IPS DF 6.9 (cell line): ENCODE results near the gene EXOC7.

Experiments used
- DNase-seq: peaks from one replicate; pipeline ENCODE4 v3.0.0-alpha.2; 2013; ENCODE audit warnings: low read depth, low spot score
- H3K27ac ChIP-seq: one replicate; pipeline ENCODE4 v1.5.1; 2013; ENCODE audit warnings: low read length, control low read depth
- H3K27me3 ChIP-seq: 2 replicates; pipeline ENCODE4 v1.6.1; 2013; ENCODE audit warnings: mild to moderate bottlenecking, low read length; ENCODE audit not compliant: control insufficient read depth, insufficient read depth
- H3K36me3 ChIP-seq: 2 replicates; pipeline ENCODE4 v1.6.1; 2013; ENCODE audit warnings: low read length; ENCODE audit not compliant: control insufficient read depth, insufficient read depth
- H3K4me1 ChIP-seq: 2 replicates; pipeline ENCODE4 v1.6.1; 2013; ENCODE audit warnings: low read length; ENCODE audit not compliant: control insufficient read depth, insufficient read depth
- H3K4me3 ChIP-seq: 2 replicates; pipeline ENCODE4 v1.5.1; 2013; ENCODE audit warnings: mild to moderate bottlenecking, low read length
- H3K9me3 ChIP-seq: 2 replicates; pipeline ENCODE4 v1.6.1; 2013; ENCODE audit warnings: low read length, inconsistent platforms; ENCODE audit not compliant: control insufficient read depth, insufficient read depth
- WGBS: extraction: QIAGEN DNeasy Blood & Tissue Kit; methylation state at CpG from one replicate; pipeline ENCODE4 v1.1.7; 2013; ENCODE audit warnings: mixed read lengths, missing lambda C conversion rate; ENCODE audit not compliant: insufficient read length, insufficient coverage; 5-methylcytosine and 5-hydroxymethylcytosine counted together

The EXOC7 gene

DNA sequence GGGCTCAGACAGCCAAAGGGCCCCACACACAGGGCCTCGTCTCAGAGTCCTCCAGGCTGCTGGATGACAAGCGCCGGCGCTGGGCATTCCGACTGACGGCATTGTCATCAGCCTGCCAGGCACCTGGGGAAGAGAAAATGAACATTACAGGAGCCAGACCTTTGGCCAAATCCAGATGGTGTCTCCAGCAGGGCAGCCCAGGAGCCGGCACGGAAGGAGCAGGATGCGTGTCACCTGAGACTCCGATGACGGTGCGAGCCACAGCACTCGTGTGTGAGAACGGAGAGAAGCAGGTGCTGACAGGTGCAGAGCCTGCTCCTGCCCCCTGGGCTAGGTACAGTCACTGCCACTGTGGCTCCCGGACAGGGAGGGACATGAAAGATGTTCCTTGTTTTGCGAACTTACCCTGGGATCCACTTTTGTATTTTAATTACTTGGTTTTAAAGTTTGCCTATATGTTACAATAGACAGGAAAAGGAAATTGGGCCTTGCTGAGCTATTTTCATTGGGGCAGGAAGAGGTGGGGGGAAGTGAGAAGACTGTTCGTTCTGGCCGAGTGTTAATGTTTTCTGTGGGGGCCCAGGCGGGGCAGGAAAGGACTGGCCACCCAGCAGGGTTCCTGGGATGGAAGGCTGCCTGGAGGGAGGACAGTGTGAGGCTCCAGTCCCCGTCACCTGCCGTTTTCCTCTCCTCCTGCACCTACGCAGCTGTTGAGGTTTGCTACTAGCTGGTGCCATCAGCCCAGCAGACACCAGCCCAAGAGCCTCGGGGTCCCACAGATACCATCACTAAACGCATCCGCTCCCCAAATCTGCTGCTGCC is 41.9 kb upstream of the EXOC7 start:
- H3K9me3 ChIP-seq, result no peaks in the 10 kb centered on the region
- WGBS, result no CpG with 5 or more reads among the region's 25 CpGs
- H3K36me3 ChIP-seq, result no peaks in the 10 kb centered on the region
- peaks cover 11% of the 10 kb centered on the region for H3K4me1 ChIP-seq
- no peak overlapping the region for H3K4me3 ChIP-seq
- no peak overlapping the region for H3K27ac ChIP-seq
- DNase-seq, result no peak
- H3K27me3 ChIP-seq, result peaks cover 7% of the 10 kb centered on the region; the same call in 1 of the 2 replicates

DNA sequence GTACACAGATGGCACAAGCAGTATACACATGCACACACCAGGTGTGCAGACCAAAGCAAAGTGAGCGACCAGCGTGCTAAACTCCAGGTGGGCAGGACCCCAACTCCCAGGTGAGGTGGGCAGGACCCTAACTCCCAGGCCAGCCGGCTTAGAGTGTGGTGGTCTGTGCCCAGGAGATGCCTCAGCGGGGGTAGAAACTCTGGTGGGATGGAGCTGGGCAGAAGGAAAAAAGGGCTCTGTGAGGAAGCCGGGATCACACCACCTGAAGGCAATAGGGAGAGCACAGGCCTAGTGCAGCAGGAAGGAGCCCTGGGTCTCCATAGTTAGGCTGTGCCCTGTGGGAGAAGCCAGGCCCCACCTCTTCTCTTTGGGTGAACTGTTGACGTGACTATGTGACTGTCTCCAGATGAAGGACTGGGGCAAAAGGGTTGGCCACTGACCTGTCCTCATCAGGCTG is 39.0 kb upstream of the EXOC7 start:
- H3K27ac ChIP-seq, result no peak overlapping the region
- H3K4me1 ChIP-seq, result peaks cover 24% of the 10 kb centered on the region
- H3K27me3 ChIP-seq, result peaks cover 29% of the 10 kb centered on the region
- H3K4me3 ChIP-seq, result no peak overlapping the region
- no peaks in the 10 kb centered on the region for H3K9me3 ChIP-seq
- no CpG with 5 or more reads among the region's 6 CpGs for WGBS
- DNase-seq, result no peak
- H3K36me3 ChIP-seq, result no peaks in the 10 kb centered on the region

DNA sequence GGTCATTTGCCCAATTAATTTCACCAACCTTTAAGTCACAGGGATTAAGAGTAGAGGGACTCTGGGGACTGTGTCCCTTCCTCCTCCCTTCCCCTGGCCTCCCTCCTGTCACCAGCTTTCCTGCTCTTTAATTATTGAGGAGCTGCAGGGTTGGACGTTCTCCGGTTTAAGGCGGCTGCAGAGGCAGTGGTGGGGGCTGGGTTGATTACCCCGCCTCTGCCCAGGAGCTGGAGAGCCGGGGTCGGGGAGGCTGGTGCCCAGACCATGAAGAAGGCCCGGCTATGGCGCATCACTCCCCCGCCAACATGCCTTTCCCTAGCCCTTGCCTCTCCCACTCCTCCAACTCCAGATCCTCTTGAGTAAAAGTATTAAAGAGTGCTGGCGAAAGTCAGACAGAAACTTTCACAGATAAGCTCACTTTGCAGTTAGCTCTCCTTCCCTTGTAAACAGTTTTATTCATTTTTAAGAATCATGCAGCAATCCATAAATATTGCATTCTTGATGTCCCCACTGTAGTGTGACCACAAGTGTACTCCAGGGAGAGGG is 38.5 kb upstream of the EXOC7 start:
- no CpG with 5 or more reads among the region's 10 CpGs for WGBS
- no peaks in the 10 kb centered on the region for H3K36me3 ChIP-seq
- peaks cover 24% of the 10 kb centered on the region for H3K4me1 ChIP-seq
- DNase-seq, result no peak
- no peak overlapping the region for H3K4me3 ChIP-seq
- H3K9me3 ChIP-seq, result no peaks in the 10 kb centered on the region
- peaks cover 32% of the 10 kb centered on the region for H3K27me3 ChIP-seq
- H3K27ac ChIP-seq, result no peak overlapping the region

DNA sequence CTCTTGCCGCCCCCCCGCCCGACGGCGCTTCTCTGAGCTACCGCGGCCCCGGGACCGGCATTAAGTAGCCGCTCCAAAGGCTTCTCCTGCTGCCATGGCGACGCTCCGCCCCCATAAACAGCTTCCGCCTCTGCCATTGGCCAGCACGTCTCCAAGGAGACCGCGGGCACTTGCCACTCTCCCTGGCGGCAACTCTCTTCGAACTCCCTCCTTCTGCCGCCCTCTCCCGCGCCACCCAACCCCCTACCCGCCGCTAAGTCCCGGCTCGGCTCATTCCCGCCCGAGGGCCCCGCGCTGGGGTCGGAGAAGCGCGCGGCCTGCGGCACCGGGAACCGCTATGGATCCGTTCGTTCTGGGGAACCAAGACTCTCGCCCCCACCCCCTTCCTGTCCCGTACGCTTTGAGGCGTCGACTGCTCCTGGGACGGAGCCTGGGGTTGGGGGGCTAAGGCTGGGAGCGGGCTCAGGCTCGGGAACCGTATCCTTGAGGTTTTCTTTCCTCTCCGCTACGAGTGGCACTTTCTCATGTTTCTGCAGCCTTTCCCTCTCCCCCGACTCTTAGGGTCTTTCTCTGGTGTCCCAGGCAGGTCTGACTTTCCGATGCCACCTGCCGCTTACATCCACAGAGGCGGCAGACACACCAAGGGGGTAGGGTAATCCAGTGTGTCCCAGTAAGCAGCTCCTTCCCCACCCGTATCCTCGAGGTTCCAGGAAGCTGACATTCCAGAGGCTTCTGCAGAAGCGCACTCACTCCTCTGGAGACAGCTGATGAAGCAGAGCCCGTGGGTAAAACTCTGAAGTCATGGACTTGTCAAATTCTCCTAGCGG is 37.8 kb upstream of the EXOC7 start, which contains the start of gene FOXJ1:
Gene FOXJ1 (minus strand): TSS at position 34 of the 827 bp plus-strand sequence. CDS start 850 bp downstream, outside the sequence.
- H3K36me3 ChIP-seq, result no peaks in the 10 kb centered on the region
- no peak within 1 kb of the TSS for H3K27ac ChIP-seq
- H3K4me3 ChIP-seq, result peak within 1 kb of the TSS; percentile 59; the same call in 1 of the 2 replicates
- H3K4me1 ChIP-seq, result peaks cover 27% of the 10 kb centered on the region
- DNase-seq, result peak; percentile 87
- H3K9me3 ChIP-seq, result no peaks in the 10 kb centered on the region
- H3K27me3 ChIP-seq, result peaks cover 32% of the 10 kb centered on the region
- WGBS, result no CpG with 5 or more reads among the region's 59 CpGs

DNA sequence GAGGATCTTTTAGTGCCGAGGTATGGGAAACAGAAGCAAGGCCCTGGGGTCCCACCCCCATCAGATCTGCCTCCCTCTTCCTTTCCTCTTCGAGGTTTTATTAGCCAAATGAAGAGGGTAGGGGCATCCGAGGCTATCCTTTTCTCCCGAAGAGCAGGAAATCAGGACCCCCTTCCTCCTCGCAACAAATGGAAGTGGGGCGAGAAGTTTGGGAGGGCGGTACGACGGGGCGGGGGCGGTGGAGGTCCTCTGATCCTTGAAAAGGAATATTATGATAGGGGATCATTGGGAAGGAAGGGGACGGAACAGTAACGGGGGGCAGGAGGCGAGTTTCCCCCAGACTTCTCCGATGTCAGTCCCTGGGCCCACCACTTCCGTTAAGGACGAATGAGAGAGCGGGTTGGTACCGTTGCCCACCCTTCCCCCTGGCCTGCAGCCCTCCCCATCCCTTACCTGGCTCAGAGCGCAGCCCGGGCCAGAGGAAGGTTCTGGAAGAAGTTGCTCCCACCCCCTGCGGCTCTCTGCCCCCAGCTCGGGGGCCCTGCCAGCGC is 37.1 kb upstream of the EXOC7 start:
- Histone ChIP-seq H3K27me3 (peaks cover 32% of the 10 kb centered on the region), H3K9me3 (no peaks in the 10 kb centered on the region), H3K36me3 (no peaks in the 10 kb centered on the region), H3K27ac (no peak overlapping the region), H3K4me1 (peaks cover 32% of the 10 kb centered on the region), H3K4me3 (peak overlapping the region; percentile 29; the same call in 1 of the 2 replicates)
- WGBS, result no CpG with 5 or more reads among the region's 24 CpGs
- DNase-seq, result no peak

DNA sequence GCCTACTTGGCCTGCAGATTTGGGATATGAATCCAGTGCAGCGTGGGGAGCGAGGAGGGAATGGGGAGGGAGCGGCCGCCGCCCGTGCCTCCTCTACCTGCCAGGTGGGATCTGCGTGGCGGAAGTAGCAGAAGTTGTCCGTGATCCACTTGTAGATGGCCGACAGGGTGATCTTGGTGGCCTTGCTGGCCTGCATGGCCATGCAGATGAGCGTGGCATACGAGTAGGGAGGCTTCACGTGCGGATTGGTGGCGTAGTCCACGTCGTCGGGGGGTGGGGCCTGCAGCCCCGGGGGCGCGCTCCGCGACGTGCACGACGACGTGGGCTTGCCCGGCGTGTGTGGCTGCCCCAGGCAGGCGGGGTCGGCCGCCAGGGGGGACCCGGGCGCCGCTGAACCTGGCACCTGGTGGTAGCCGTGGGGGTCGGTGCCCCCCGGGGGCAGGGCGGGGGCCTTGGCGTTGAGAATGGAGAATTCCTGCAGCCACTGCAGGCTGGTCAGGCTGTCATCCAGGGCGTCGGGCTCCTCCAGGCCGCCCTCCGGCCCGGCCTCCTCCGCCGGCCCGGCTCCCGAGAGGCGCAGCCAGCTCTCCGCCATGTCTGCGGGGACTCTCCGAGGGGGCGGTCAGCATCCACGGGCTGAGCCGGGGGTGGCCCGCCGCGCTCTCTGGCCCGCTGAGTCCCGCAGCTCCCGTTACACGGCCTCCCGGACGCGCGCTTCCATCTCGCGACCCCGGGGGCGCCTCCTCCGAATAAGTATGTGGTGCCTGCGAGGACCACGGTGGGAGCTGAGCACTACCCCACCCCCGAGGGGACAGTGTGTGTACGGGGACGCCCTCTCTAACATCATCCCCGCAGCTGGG is 36.4 kb upstream of the EXOC7 start:
- H3K9me3 ChIP-seq, result no peaks in the 10 kb centered on the region
- H3K36me3 ChIP-seq, result no peaks in the 10 kb centered on the region
- peaks cover 32% of the 10 kb centered on the region for H3K27me3 ChIP-seq
- no CpG with 5 or more reads among the region's 78 CpGs for WGBS
- H3K4me3 ChIP-seq, result peak overlapping the region; percentile 29; the same call in 1 of the 2 replicates
- DNase-seq, result no peak
- peaks cover 35% of the 10 kb centered on the region for H3K4me1 ChIP-seq
- H3K27ac ChIP-seq, result no peak overlapping the region

DNA sequence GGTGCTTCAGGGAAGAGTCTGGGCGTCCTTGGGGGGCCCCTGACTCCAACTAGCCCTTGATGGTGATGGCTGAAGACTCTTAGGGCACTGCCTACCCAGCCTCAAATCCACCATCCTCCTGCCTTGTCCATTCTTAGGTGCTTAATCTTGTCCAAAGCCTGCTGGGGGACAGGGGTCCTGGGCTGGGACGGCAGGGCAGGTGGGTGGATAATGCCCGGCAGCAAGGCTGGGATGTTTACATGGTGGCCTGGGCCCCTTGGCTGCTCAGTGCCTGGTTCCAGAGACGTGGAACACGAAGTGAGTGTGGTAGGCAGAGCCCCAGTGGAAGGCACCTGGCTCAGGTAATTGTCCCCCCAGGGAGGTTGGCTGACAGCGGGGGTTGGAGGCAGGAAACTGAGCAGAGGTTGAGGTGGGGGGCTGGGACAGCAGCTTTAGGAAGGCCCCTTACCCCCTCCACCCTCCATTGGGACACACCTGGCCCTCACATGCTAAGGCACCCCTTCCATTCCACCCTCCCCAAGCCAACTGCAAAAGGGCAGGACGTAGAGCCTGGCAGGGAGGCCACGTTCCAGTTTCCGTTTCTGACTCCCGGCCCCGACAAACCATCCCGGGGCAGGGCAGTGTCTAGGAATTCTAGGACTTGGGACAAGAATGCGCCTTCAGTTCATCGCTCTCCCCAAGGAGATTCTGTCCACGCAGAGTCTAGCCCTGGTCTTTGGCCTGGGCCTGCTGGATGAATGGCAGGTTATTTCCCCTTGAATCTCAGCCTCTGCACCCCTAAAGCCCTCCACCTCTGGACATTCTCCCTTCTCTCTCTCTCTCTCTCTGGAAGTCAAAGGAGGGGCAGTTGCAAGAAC is 35.5 kb upstream of the EXOC7 start:
- no peak overlapping the region for H3K27ac ChIP-seq
- H3K4me1 ChIP-seq, result peaks cover 33% of the 10 kb centered on the region

DNA sequence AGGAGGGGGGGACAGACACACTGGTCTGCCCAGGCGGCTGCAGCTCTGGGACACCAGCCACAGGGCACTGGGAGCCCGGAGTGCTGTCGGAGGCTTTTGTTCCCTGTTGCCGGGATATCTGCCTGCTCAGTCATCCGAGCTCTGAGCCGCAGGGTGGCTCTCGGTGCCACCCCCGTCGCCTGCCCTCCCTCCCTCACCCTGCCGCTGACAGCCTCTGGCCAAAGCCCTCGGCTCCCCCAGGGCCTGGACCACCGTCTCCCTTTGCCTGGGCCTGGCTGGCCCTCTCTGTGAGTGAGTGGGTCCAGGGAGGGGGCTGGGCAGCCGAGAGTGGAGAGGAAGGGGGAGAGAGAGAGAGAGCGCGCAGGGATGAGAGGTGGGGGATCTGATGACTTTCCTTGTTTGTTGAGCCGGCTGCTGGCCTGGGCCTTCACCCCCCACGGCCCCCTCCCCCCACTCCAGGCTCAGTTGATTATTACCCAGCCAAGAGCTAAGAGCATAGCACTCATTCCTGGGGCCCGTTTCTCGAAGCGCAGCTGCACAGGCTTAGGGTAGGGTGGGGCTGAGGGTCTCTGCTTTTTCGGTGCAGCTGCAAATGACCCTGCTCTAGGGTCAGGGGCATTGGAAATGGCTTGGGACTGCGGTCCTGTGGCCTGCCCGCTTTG is 34.8 kb upstream of the EXOC7 start:
- Histone ChIP-seq H3K9me3 (no peaks in the 10 kb centered on the region), H3K4me3 (peak overlapping the region; percentile 11; the same call in 1 of the 2 replicates), H3K27ac (no peak overlapping the region), H3K4me1 (peaks cover 34% of the 10 kb centered on the region), H3K27me3 (peaks cover 32% of the 10 kb centered on the region), H3K36me3 (no peaks in the 10 kb centered on the region)
- WGBS, result no CpG with 5 or more reads among the region's 23 CpGs
- DNase-seq, result no peak

More for the DNA sequence above, 35.5 kb upstream of the EXOC7 start:
- H3K27me3 ChIP-seq, result peaks cover 32% of the 10 kb centered on the region
- no peaks in the 10 kb centered on the region for H3K36me3 ChIP-seq
- peak overlapping the region; percentile 29; the same call in 1 of the 2 replicates for H3K4me3 ChIP-seq
- no peaks in the 10 kb centered on the region for H3K9me3 ChIP-seq
- no peak for DNase-seq
- WGBS, result no CpG with 5 or more reads among the region's 15 CpGs
